ENCODE results near the gene TOB1. TPM values are rescaled to one million over a fixed set of nuclear protein-coding genes. Genes with fewer than 3 reads are reported as not detected.
A peak's percentile ranks its signal among the peaks of the same experiment; 100 is the strongest.

Gene TOB1
- polyA plus RNA-seq, 2 donors, result 32.7 to 52.9 TPM

DNA sequence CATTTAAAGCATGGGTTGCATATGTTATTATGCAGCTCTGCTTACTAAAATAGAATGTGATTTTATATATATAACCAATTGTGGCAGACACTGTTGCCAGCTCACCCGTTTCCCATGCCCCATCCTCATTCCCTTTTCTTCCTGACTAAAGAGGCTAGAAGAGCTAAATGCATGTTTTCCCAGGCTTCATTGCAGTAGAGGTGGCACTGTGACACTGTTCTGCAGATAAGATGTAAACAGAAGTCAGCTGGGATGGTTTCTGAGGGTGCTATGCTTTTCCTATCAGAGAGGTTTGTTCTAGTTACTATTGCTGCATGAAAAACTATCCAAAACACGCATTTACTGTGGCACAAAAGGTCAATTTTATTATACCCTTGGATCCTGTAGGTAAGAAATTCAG lies 5.7 kb upstream of the TOB1 start:
- WGBS, 2 donors, result 64 to 76% methylated on average over 2 of the region's 2 CpGs

DNA sequence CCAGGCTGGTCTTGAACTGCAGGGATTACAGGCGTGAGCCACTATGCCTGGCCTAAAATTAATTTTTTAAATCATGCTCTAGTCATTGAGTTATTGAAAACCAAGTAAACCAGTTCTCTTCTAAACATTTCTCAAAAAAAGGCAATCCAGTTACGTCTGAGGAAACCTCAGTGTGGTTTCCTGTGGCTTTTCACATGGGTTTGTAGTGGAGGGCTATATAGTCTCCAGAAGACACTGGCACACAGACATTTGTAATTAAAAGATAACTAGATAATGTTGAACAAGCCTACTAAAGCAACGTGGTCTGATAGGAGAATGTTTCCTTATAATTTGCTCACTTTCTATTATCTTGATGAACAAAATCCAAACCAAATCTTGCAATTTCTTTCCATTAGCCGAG lies 5.2 kb upstream of the TOB1 start:
- no peaks in the 10 kb centered on the region for H3K9me3 ChIP-seq (ENCODE audit: control insufficient read depth in 2 of 2, insufficient read depth in 1 of 2, low read depth in 1 of 2, low read length in 1 of 2)
- no peaks in the 10 kb centered on the region for H3K27me3 ChIP-seq (ENCODE audit: control insufficient read depth in 1 of 2, insufficient read depth in 2 of 2, low read length in 2 of 2)
- H3K4me3 ChIP-seq (ENCODE audit: low read depth in 1 of 2, low read length in 2 of 2), result no peak overlapping the region
- peaks cover 0 to 2% of the 10 kb centered on the region in 2 donors for H3K4me1 ChIP-seq (ENCODE audit: control insufficient read depth in 2 of 2, insufficient read depth in 2 of 2, low read length in 1 of 2)
- H3K36me3 ChIP-seq (ENCODE audit: control insufficient read depth in 2 of 2, insufficient read depth in 2 of 2, low read length in 1 of 2), result no peaks in the 10 kb centered on the region
- WGBS, 2 donors, result 70% methylated on average over 4 of the region's 4 CpGs
- no peak overlapping the region for H3K27ac ChIP-seq (ENCODE audit: low read depth in 2 of 2, low read length in 1 of 2)

More for the DNA sequence above, 5.7 kb upstream of the TOB1 start:
- Histone ChIP-seq H3K4me3 (ENCODE audit: low read depth in 1 of 2, low read length in 2 of 2) (no peak overlapping the region), H3K27me3 (ENCODE audit: control insufficient read depth in 1 of 2, insufficient read depth in 2 of 2, low read length in 2 of 2) (no peaks in the 10 kb centered on the region), H3K36me3 (ENCODE audit: control insufficient read depth in 2 of 2, insufficient read depth in 2 of 2, low read length in 1 of 2) (no peaks in the 10 kb centered on the region), H3K4me1 (ENCODE audit: control insufficient read depth in 2 of 2, insufficient read depth in 2 of 2, low read length in 1 of 2) (peaks cover 0 to 2% of the 10 kb centered on the region in 2 donors), H3K27ac (ENCODE audit: low read depth in 2 of 2, low read length in 1 of 2) (no peak overlapping the region), H3K9me3 (ENCODE audit: control insufficient read depth in 2 of 2, insufficient read depth in 1 of 2, low read depth in 1 of 2, low read length in 1 of 2) (no peaks in the 10 kb centered on the region)

DNA sequence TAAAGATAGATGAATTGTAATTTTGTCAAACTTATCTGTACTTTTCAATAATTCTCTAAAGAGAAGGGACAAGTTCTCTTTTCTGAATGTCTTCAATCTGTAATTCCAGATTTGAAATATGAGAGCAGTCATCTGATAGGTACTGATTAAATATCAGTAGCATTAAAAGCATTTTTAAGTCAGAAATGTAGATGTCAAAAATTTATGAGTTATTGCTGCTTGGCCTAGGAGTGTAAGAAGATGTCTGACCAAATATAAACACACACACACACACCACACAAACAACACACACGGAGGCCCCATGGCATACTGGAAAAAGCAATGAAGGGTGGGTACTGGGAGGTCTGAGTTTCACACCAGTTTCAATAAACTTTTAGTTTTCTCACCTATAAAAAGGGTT lies 2.4 kb upstream of the TOB1 start:
- H3K9me3 ChIP-seq (ENCODE audit: control insufficient read depth in 2 of 2, insufficient read depth in 1 of 2, low read depth in 1 of 2, low read length in 1 of 2), result no peaks in the 10 kb centered on the region
- H3K36me3 ChIP-seq (ENCODE audit: control insufficient read depth in 2 of 2, insufficient read depth in 2 of 2, low read length in 1 of 2), result no peaks in the 10 kb centered on the region
- peaks cover 0 to 2% of the 10 kb centered on the region in 2 donors for H3K4me1 ChIP-seq (ENCODE audit: control insufficient read depth in 2 of 2, insufficient read depth in 2 of 2, low read length in 1 of 2)
- H3K4me3 ChIP-seq (ENCODE audit: low read depth in 1 of 2, low read length in 2 of 2), result no peak overlapping the region
- no peaks in the 10 kb centered on the region for H3K27me3 ChIP-seq (ENCODE audit: control insufficient read depth in 1 of 2, insufficient read depth in 2 of 2, low read length in 2 of 2)
- H3K27ac ChIP-seq (ENCODE audit: low read depth in 2 of 2, low read length in 1 of 2), result peak overlapping the region in 1 of 2 donors; percentile 43
- 26 to 44% methylated on average over 1 of the region's 1 CpG for whole genome bisulfite sequencing, 2 donors

- peak overlapping the region in 1 of 2 donors; percentile 100 for H3K27ac ChIP-seq (ENCODE audit: low read depth in 2 of 2, low read length in 1 of 2)
- H3K36me3 ChIP-seq (ENCODE audit: control insufficient read depth in 2 of 2, insufficient read depth in 2 of 2, low read length in 1 of 2), result peaks cover 0 to 2% of the 10 kb centered on the region in 2 donors
- WGBS, 2 donors, result 16 to 19% methylated on average over 1 of the region's 1 CpG
- peak overlapping the region in 1 of 2 donors; percentile 88 for H3K4me3 ChIP-seq (ENCODE audit: low read depth in 1 of 2, low read length in 2 of 2)
- H3K4me1 ChIP-seq (ENCODE audit: control insufficient read depth in 2 of 2, insufficient read depth in 2 of 2, low read length in 1 of 2), result peaks cover 0 to under 1% of the 10 kb centered on the region in 2 donors
- no peaks in the 10 kb centered on the region for H3K27me3 ChIP-seq (ENCODE audit: control insufficient read depth in 1 of 2, insufficient read depth in 2 of 2, low read length in 2 of 2)
- H3K9me3 ChIP-seq (ENCODE audit: control insufficient read depth in 2 of 2, insufficient read depth in 1 of 2, low read depth in 1 of 2, low read length in 1 of 2), result no peaks in the 10 kb centered on the region
Measured at GRCh38 chr17:50868140-50868438, 1.9 kb upstream of the TOB1 start.

DNA sequence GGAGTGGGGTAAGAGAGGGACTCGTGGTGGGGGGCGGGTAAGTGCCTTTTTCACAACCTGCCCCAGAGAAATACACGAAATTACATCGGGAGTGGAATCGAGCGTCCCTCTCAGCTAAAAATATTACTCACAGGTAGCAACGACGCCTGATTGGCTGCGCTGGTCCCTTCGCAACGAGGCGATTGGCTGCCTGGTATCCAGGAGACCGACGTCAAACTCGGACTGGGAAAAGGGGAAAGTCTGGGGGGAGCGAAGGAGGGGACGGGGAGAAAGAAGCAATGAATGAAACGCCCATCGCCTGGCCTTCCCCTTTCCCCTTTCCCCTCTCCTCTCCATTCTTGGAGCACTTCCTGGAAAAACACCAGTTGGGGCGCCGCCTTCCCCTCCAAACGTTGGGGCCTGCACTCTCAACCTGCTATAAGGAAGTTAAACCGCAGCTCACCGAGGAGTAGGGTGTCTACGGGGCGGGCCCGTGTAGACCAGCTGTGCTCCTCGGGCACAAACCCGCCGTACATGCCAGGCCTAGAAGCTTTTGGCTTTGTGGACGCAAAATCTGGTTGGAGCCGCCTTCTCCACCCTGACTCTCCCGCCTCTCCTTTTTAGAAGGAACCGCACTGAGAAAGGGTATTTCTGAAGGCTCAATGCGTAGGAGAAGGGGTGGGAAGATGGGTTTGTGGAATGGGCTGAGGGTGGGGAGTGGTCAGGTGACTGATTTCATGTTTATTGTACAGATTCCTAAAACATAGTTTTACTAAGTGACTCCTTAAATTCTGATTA lies 1.4 kb upstream of the TOB1 start:
- WGBS, 2 donors, result 0 to 1% methylated on average over 34 to 35 of the region's 35 CpGs
- Histone ChIP-seq H3K4me3 (ENCODE audit: low read depth in 1 of 2, low read length in 2 of 2) (peak overlapping the region; percentile 74 to 88), H3K36me3 (ENCODE audit: control insufficient read depth in 2 of 2, insufficient read depth in 2 of 2, low read length in 1 of 2) (peaks cover 0 to 5% of the 10 kb centered on the region in 2 donors), H3K4me1 (ENCODE audit: control insufficient read depth in 2 of 2, insufficient read depth in 2 of 2, low read length in 1 of 2) (no peaks in the 10 kb centered on the region), H3K27ac (ENCODE audit: low read depth in 2 of 2, low read length in 1 of 2) (peak overlapping the region; percentile 98 to 100), H3K27me3 (ENCODE audit: control insufficient read depth in 1 of 2, insufficient read depth in 2 of 2, low read length in 2 of 2) (no peaks in the 10 kb centered on the region), H3K9me3 (ENCODE audit: control insufficient read depth in 2 of 2, insufficient read depth in 1 of 2, low read depth in 1 of 2, low read length in 1 of 2) (no peaks in the 10 kb centered on the region)

DNA sequence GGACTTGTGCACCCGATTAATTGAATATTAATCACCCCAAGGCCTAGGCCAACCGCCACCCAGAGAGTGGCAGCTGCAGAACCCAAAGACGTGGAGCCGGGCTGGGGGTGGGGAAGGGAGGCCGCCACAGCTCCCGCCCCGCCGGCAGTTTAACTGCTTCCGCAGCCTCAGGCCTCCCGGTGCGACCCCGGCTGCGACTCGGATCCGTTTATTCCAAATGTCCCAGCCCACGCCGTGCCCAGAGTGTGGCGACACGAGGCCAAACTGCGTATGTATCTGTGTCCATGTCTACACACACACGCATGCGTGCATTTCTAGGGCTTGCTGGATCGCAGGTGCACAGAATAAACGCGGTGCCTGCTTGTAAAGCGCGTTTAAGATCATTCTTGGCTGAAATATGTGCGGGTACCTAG lies 802 bp upstream of the TOB1 start:
- peak overlapping the region; percentile 74 to 88 for H3K4me3 ChIP-seq (ENCODE audit: low read depth in 1 of 2, low read length in 2 of 2)
- no peaks in the 10 kb centered on the region for H3K4me1 ChIP-seq (ENCODE audit: control insufficient read depth in 2 of 2, insufficient read depth in 2 of 2, low read length in 1 of 2)
- peak overlapping the region; percentile 98 to 100 for H3K27ac ChIP-seq (ENCODE audit: low read depth in 2 of 2, low read length in 1 of 2)
- H3K36me3 ChIP-seq (ENCODE audit: control insufficient read depth in 2 of 2, insufficient read depth in 2 of 2, low read length in 1 of 2), result peaks cover 0 to 5% of the 10 kb centered on the region in 2 donors
- no peaks in the 10 kb centered on the region for H3K27me3 ChIP-seq (ENCODE audit: control insufficient read depth in 1 of 2, insufficient read depth in 2 of 2, low read length in 2 of 2)
- 0% methylated on average over 28 of the region's 28 CpGs for WGBS, 2 donors
- H3K9me3 ChIP-seq (ENCODE audit: control insufficient read depth in 2 of 2, insufficient read depth in 1 of 2, low read depth in 1 of 2, low read length in 1 of 2), result no peaks in the 10 kb centered on the region

DNA sequence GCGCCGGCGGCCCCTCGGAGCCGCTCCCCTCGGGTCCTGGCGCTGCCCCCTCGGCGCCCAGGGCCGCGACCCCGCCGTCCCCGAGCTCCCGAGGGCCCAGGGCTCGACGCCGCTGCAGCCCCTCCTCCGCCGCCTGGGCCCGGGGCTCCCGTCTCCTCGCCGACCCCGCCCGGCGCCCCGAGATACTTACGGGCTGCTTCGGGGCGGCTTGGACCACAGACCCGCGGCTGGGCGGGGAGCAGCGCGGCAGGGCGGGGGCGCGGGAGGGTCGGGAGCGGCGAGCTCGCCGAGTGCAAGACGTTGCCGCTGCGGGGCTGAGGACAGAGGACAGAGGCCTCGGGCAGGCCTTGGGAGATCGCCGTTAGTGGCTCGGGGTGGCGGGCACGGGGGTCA lies 290 bp downstream of the TOB1 start:
- Histone ChIP-seq H3K27ac (ENCODE audit: low read depth in 2 of 2, low read length in 1 of 2) (peak overlapping the region; percentile 97 to 99), H3K27me3 (ENCODE audit: control insufficient read depth in 1 of 2, insufficient read depth in 2 of 2, low read length in 2 of 2) (no peaks in the 10 kb centered on the region), H3K9me3 (ENCODE audit: control insufficient read depth in 2 of 2, insufficient read depth in 1 of 2, low read depth in 1 of 2, low read length in 1 of 2) (no peaks in the 10 kb centered on the region), H3K4me3 (ENCODE audit: low read depth in 1 of 2, low read length in 2 of 2) (peak overlapping the region; percentile 85 to 88), H3K36me3 (ENCODE audit: control insufficient read depth in 2 of 2, insufficient read depth in 2 of 2, low read length in 1 of 2) (peaks cover 0 to 5% of the 10 kb centered on the region in 2 donors), H3K4me1 (ENCODE audit: control insufficient read depth in 2 of 2, insufficient read depth in 2 of 2, low read length in 1 of 2) (no peaks in the 10 kb centered on the region)
- 0 to 1% methylated on average over 42 to 53 of the region's 53 CpGs for WGBS, 2 donors

DNA sequence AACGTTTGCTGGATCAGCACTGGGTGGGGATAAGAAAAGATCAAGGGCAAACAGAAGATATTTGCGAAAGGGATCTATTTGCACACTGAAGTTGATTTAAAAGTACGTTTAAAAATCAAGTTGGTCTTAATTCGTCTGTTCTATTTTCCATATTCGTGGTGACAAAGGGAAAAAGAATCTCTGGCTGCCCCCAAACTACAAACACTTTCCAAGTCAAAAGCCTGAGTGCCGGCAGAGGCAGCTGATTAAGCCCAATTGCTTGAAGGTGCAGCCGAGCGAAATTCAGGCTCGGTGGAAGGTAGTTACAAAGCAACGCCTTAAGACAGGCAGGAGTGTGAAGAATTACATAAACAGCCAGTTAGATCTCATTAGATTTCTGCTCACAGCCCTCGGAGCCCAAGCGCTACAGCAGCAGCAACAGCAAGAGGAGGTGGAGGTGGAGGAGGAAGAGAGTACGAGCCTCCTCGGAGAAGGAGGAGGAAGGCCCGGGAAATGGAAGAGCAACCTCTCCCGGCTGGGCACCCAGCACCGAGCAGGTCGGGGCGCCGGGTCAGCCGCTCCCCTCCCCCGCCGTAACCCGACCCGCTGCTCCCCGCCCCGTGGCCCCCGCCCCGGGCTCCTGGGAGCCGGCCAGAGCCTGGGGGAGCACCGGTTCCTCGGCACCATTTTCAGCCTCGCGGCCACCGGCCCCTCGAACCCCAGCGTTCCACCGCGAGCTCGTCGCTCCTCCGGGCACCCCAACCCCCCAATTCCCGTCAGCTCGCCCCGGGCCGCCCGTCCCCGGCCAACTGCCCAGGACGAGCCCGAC lies 890 bp downstream of the TOB1 start:
- WGBS, 2 donors, result 0 to 1% methylated on average over 31 to 50 of the region's 50 CpGs
- H3K4me3 ChIP-seq (ENCODE audit: low read depth in 1 of 2, low read length in 2 of 2), result peak overlapping the region; percentile 85 to 88

DNA sequence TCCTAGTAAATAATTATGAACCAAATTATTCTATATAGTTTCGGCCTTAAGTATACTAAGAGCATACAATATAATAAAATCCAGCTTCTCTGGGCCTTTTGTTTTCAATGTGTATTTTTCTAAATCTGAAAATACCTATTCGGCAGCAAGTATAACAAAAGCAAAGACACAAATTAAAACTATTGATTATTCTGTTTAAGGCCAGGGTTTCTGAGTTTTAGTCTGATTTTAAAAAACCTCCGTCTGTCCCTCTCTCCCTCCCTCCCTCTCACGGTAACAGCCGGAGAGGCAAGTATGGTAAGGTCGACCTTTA lies 1.5 kb downstream of the TOB1 start:
- Histone ChIP-seq H3K4me3 (ENCODE audit: low read depth in 1 of 2, low read length in 2 of 2) (peak overlapping the region; percentile 85 to 88), H3K4me1 (ENCODE audit: control insufficient read depth in 2 of 2, insufficient read depth in 2 of 2, low read length in 1 of 2) (no peaks in the 10 kb centered on the region), H3K9me3 (ENCODE audit: control insufficient read depth in 2 of 2, insufficient read depth in 1 of 2, low read depth in 1 of 2, low read length in 1 of 2) (no peaks in the 10 kb centered on the region), H3K36me3 (ENCODE audit: control insufficient read depth in 2 of 2, insufficient read depth in 2 of 2, low read length in 1 of 2) (peaks cover 0 to 5% of the 10 kb centered on the region in 2 donors), H3K27ac (ENCODE audit: low read depth in 2 of 2, low read length in 1 of 2) (peak overlapping the region; percentile 97 to 99), H3K27me3 (ENCODE audit: control insufficient read depth in 1 of 2, insufficient read depth in 2 of 2, low read length in 2 of 2) (no peaks in the 10 kb centered on the region)
- 5 to 8% methylated on average over 6 of the region's 6 CpGs for WGBS, 2 donors

More for the DNA sequence above, 890 bp downstream of the TOB1 start:
- no peaks in the 10 kb centered on the region for H3K9me3 ChIP-seq (ENCODE audit: control insufficient read depth in 2 of 2, insufficient read depth in 1 of 2, low read depth in 1 of 2, low read length in 1 of 2)
- H3K27me3 ChIP-seq (ENCODE audit: control insufficient read depth in 1 of 2, insufficient read depth in 2 of 2, low read length in 2 of 2), result no peaks in the 10 kb centered on the region
- peaks cover 0 to 5% of the 10 kb centered on the region in 2 donors for H3K36me3 ChIP-seq (ENCODE audit: control insufficient read depth in 2 of 2, insufficient read depth in 2 of 2, low read length in 1 of 2)
- peak overlapping the region; percentile 97 to 99 for H3K27ac ChIP-seq (ENCODE audit: low read depth in 2 of 2, low read length in 1 of 2)
- H3K4me1 ChIP-seq (ENCODE audit: control insufficient read depth in 2 of 2, insufficient read depth in 2 of 2, low read length in 1 of 2), result no peaks in the 10 kb centered on the region

Measured in esophagus (tissue), 2 donors.